ENCODE results near the gene HOMER1.

HOMER1 gene

DNA sequence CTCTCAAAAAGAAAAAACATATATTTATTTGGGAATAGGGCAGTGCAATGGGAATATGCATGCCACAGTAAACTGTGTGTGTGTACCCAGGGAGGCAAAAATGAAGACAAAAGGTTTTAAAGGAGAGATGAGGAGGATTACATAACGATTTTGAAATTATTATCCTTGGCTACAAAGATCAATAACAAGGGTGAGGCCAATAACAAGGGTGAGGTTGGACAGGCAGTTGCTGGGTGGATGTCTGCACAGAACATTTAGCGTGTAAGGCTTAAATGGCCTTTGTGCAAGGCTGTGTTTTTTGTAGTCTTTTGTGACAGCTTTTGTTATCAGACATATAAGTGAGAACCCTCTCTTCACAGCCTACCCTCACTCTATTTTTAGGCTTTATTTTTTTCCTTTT lies 164.1 kb downstream of the HOMER1 start:
- H3K4me3 ChIP-seq (ENCODE audit: low read depth, low read length), result no peak overlapping the region
- DNase-seq (ENCODE audit: low read depth), result no peak
- TF ChIP-seq CTCF (IDR thresholded peaks at IDR 0.05; ENCODE audit: insufficient read depth, low read depth, low read length, missing control alignments), result no peak

- no peak for DNase-seq (ENCODE audit: low read depth)
- TF ChIP-seq CTCF (IDR thresholded peaks at IDR 0.05; ENCODE audit: insufficient read depth, low read depth, low read length, missing control alignments), result no peak
- H3K4me3 ChIP-seq (ENCODE audit: low read depth, low read length), result no peak overlapping the region
These were observed 164.9 kb downstream of the HOMER1 start for GRCh38 chr5:79349047-79349446.

- no peak for TF ChIP-seq CTCF (IDR thresholded peaks at IDR 0.05; ENCODE audit: insufficient read depth, low read depth, low read length, missing control alignments)
- no peak for DNase-seq (ENCODE audit: low read depth)
- H3K4me3 ChIP-seq (ENCODE audit: low read depth, low read length), result no peak overlapping the region
These were observed 167.5 kb downstream of the HOMER1 start for GRCh38 chr5:79346420-79346824.

GRCh38 chr5:79333852-79334557 lies 179.9 kb downstream of the HOMER1 start:
- H3K4me3 ChIP-seq (ENCODE audit: low read depth, low read length), result no peak overlapping the region
- no peak for TF ChIP-seq CTCF (IDR thresholded peaks at IDR 0.05; ENCODE audit: insufficient read depth, low read depth, low read length, missing control alignments)
- DNase-seq (ENCODE audit: low read depth), result no peak

- no peak overlapping the region for H3K4me3 ChIP-seq (ENCODE audit: low read depth, low read length)
- DNase-seq (ENCODE audit: low read depth), result no peak
- TF ChIP-seq CTCF (IDR thresholded peaks at IDR 0.05; ENCODE audit: insufficient read depth, low read depth, low read length, missing control alignments), result no peak
These were observed 183.9 kb downstream of the HOMER1 start for GRCh38 chr5:79330071-79330470.

DNA sequence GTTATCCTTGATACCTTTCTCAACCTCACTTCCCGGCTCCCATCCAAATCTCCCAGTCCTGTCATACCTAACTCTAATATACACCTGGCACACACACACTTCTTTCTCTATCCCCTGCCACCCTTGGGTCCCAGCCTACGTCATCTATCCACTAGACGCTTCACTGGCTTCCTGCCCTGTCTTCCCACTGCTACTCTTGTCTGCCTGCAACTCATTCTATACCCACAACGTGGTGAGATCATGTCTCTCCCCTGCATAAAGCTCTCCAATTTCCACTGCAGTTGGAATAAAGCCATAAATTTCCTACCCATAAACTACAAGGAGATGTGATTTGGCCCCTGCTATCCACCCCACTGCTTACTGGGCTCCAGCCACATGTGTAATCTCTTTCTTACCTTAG lies 184.5 kb downstream of the HOMER1 start:
- TF ChIP-seq CTCF (IDR thresholded peaks at IDR 0.05; ENCODE audit: insufficient read depth, low read depth, low read length, missing control alignments), result no peak
- no peak overlapping the region for H3K4me3 ChIP-seq (ENCODE audit: low read depth, low read length)
- DNase-seq (ENCODE audit: low read depth), result no peak

Data from GM12865 (cell line).